Lung (tissue), 12 donors: Measurements from ENCODE around the gene PLCL1. TPM values are rescaled to one million over a fixed set of nuclear protein-coding genes. Genes with fewer than 3 reads are reported as not detected.

ENCODE experiments used
- ATAC-seq: fragments of 200-7000 bp; cut with Tn5 transposase; one replicate; pipeline ENCODE4 v1.9.1; 2020; ENCODE audit warnings: moderate number of reproducible peaks; ENCODE audit not compliant: insufficient read depth, low FRiP score
- DNase-seq, 3 donors: peaks; one replicate each; pipeline ENCODE4 v3.0.0-alpha.2; 2013 to 2017
- H3K27ac ChIP-seq, 2 donors: one replicate each; pipeline ENCODE4 v1.5.1; 2013; ENCODE audit warnings: mild to moderate bottlenecking in 2 of 2, moderate library complexity in 2 of 2, control low read depth in 1 of 2, inconsistent platforms in 1 of 2, low read depth in 1 of 2, low read length in 1 of 2
- H3K27me3 ChIP-seq, 3 donors: one replicate each; pipeline ENCODE4 v1.5.1; 2013; ENCODE audit warnings: low read length in 2 of 3; ENCODE audit not compliant: control insufficient read depth in 3 of 3, insufficient read depth in 3 of 3
- H3K36me3 ChIP-seq, 4 donors: one replicate each; pipeline ENCODE4 v1.5.1; 2013; ENCODE audit warnings: low read length in 4 of 4, mild to moderate bottlenecking in 1 of 4, moderate library complexity in 1 of 4; ENCODE audit not compliant: control insufficient read depth in 4 of 4, insufficient read depth in 4 of 4
- H3K4me1 ChIP-seq, 5 donors: one replicate each; pipeline ENCODE4 v1.5.1; 2013; ENCODE audit warnings: low read length in 5 of 5, mild to moderate bottlenecking in 2 of 5, moderate library complexity in 1 of 5; ENCODE audit not compliant: control insufficient read depth in 5 of 5, insufficient read depth in 5 of 5
- H3K4me3 ChIP-seq: one replicate; pipeline ENCODE4 v1.5.1; 2013; ENCODE audit warnings: mild to moderate bottlenecking, control low read depth, moderate library complexity
- H3K9ac ChIP-seq, 2 donors: one replicate each; pipeline ENCODE4 v1.5.1; 2013; ENCODE audit warnings: low read length in 2 of 2, control low read depth in 1 of 2; ENCODE audit not compliant: insufficient read depth in 1 of 2
- H3K9me3 ChIP-seq, 4 donors: one replicate each; pipeline ENCODE4 v1.5.1; 2013; ENCODE audit warnings: low read length in 3 of 4, mild to moderate bottlenecking in 1 of 4, moderate library complexity in 1 of 4; ENCODE audit not compliant: control insufficient read depth in 4 of 4, insufficient read depth in 3 of 4
- CTCF ChIP-seq: IDR thresholded peaks from 2 replicates; pipeline ENCODE4 v1.5.1; 2012; ENCODE audit warnings: mild to moderate bottlenecking; ENCODE audit errors: control extremely low read depth, extremely low read depth
- WGBS, 2 donors: extraction: QIAGEN DNeasy Blood & Tissue Kit; methylation state at CpG; one replicate each; pipeline ENCODE4 v1.1.7; 2013; 5-methylcytosine and 5-hydroxymethylcytosine counted together
- polyA plus RNA-seq, 2 donors: library from polyadenylated mRNA; stranded (reverse); fragments of 200-250 nt; gene quantifications; one replicate each; pipeline ENCODE4 v1.2.1, GENCODE V29; 2013
- total RNA-seq, 2 donors: library from RNA; depleted of rRNA in 1 of 2; stranded (reverse); fragments of >200 nt in 1 of 2; gene quantifications; one replicate each; pipeline ENCODE4 v1.2.1, GENCODE V29; 2014 to 2021
- donor health status: control.
- donor health status: control.
- donor health status: Bipolar disorder and iron deficiency.
- donor health status: healthy.
- donor health status: DM: yes; HTN: yes; CAD: no.

PLCL1 gene
- total and polyA plus RNA-seq, 4 donors: 1.1 to 13.0 (median 2.9) TPM

- Histone ChIP-seq H3K4me3 (no peak overlapping the region), H3K36me3 (peaks cover 0 to 3% (median 1%) of the 10 kb centered on the region in 4 donors), H3K4me1 (peaks cover 0 to 24% (median 0%) of the 10 kb centered on the region in 5 donors), H3K9ac (no peak overlapping the region), H3K27ac (no peak overlapping the region), H3K9me3 (no peaks in the 10 kb centered on the region), H3K27me3 (no peaks in the 10 kb centered on the region)
- DNase-seq (no peak), ATAC-seq (no peak)
- WGBS, 2 donors: 92 to 95% methylated on average over 2 of the region's 2 CpGs
- TF ChIP-seq CTCF: no peak
Observed at GRCh38 chr2:197821550-197822289, 17.3 kb downstream of the PLCL1 start.

GRCh38 chr2:197822333-197822732, 17.9 kb downstream of the PLCL1 start:
- Histone ChIP-seq H3K4me1 (peaks cover 0 to 26% (median 0%) of the 10 kb centered on the region in 5 donors), H3K27me3 (no peaks in the 10 kb centered on the region), H3K4me3 (no peak overlapping the region), H3K27ac (no peak overlapping the region), H3K9ac (no peak overlapping the region), H3K9me3 (no peaks in the 10 kb centered on the region), H3K36me3 (peaks cover 0 to 3% (median 1%) of the 10 kb centered on the region in 4 donors)
- DNase-seq: no peak
- TF ChIP-seq CTCF: no peak
- no peak for ATAC-seq
- 76 to 89% methylated on average over 2 of the region's 2 CpGs for WGBS, 2 donors

- DNase-seq (no peak), ATAC-seq (no peak)
- H3K4me3 ChIP-seq: no peak overlapping the region
- H3K27ac ChIP-seq: no peak overlapping the region
- peaks cover 0 to 13% (median 0%) of the 10 kb centered on the region in 5 donors for H3K4me1 ChIP-seq
- H3K9me3 ChIP-seq: no peaks in the 10 kb centered on the region
- no peaks in the 10 kb centered on the region for H3K36me3 ChIP-seq
- 76 to 81% methylated on average over 2 of the region's 2 CpGs for WGBS, 2 donors
- TF ChIP-seq CTCF: no peak
- H3K27me3 ChIP-seq: no peaks in the 10 kb centered on the region
- no peak overlapping the region for H3K9ac ChIP-seq
Observed at GRCh38 chr2:197827618-197828017, 23.2 kb downstream of the PLCL1 start.
